ENCODE results near the gene BBS2. TPM values are rescaled to one million over a fixed set of nuclear protein-coding genes. Genes with fewer than 3 reads are reported as not detected.

The BBS2 gene
- total and polyA plus RNA-seq, 4 donors = 14.0 to 70.0 (median 33.0) TPM

GRCh38 chr16:56468800-56469199 lies 51.0 kb downstream of the BBS2 start:
- H3K36me3 ChIP-seq (ENCODE audit: control insufficient read depth in 4 of 4, insufficient read depth in 4 of 4, low read length in 4 of 4) = peaks cover 28 to 69% (median 42%) of the 10 kb centered on the region in 4 donors
- no peak for ATAC-seq (ENCODE audit: insufficient read depth, low FRiP score)

DNA sequence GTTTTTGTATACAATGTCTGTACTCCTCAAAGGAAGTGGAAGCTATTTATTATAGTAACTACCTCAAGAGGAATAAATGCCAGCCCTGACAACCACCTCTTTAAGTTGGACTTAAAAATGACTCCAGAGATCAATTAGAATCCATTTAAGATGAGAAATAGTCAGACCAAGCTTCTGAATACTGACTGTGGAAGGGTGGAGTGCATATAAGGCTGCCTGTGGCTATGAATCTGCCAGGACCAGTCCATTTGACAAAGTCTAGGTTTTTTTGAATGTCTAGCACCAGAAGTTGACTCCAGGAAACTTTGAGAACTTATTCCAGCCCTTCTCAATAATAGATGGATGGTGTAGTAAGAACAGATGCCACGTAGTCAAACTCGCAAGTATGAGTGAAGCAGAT lies 53.5 kb downstream of the BBS2 start:
- no peak for DNase-seq
- no peaks in the 10 kb centered on the region for H3K9me3 ChIP-seq (ENCODE audit: control insufficient read depth in 4 of 4, insufficient read depth in 3 of 4, low read length in 3 of 4)
- H3K27ac ChIP-seq (ENCODE audit: low read depth in 1 of 2, low read length in 1 of 2) = no peak overlapping the region
- 94 to 95% methylated on average over 2 of the region's 2 CpGs for WGBS, 2 donors
- no peak for ATAC-seq (ENCODE audit: insufficient read depth, low FRiP score)
- H3K9ac ChIP-seq (ENCODE audit: insufficient read depth in 1 of 2, low read length in 2 of 2) = no peak overlapping the region
- TF ChIP-seq, protein P1, sequence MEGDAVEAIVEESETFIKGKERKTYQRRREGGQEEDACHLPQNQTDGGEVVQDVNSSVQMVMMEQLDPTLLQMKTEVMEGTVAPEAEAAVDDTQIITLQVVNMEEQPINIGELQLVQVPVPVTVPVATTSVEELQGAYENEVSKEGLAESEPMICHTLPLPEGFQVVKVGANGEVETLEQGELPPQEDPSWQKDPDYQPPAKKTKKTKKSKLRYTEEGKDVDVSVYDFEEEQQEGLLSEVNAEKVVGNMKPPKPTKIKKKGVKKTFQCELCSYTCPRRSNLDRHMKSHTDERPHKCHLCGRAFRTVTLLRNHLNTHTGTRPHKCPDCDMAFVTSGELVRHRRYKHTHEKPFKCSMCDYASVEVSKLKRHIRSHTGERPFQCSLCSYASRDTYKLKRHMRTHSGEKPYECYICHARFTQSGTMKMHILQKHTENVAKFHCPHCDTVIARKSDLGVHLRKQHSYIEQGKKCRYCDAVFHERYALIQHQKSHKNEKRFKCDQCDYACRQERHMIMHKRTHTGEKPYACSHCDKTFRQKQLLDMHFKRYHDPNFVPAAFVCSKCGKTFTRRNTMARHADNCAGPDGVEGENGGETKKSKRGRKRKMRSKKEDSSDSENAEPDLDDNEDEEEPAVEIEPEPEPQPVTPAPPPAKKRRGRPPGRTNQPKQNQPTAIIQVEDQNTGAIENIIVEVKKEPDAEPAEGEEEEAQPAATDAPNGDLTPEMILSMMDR (IDR thresholded peaks at IDR 0.05; ENCODE audit: control extremely low read depth, extremely low read depth) = no peak
- H3K27me3 ChIP-seq (ENCODE audit: control insufficient read depth in 3 of 3, insufficient read depth in 3 of 3, low read length in 2 of 3) = no peaks in the 10 kb centered on the region
- H3K4me1 ChIP-seq (ENCODE audit: control insufficient read depth in 5 of 5, insufficient read depth in 5 of 5, low read length in 5 of 5) = peaks cover 0 to 4% (median 0%) of the 10 kb centered on the region in 5 donors
- H3K36me3 ChIP-seq (ENCODE audit: control insufficient read depth in 4 of 4, insufficient read depth in 4 of 4, low read length in 4 of 4) = peaks cover 23 to 61% (median 43%) of the 10 kb centered on the region in 4 donors
- H3K4me3 ChIP-seq = no peak overlapping the region

More at GRCh38 chr16:56468800-56469199, 51.0 kb downstream of the BBS2 start:
- H3K4me3 ChIP-seq = no peak overlapping the region
- no peak overlapping the region for H3K27ac ChIP-seq (ENCODE audit: low read depth in 1 of 2, low read length in 1 of 2)
- H3K4me1 ChIP-seq (ENCODE audit: control insufficient read depth in 5 of 5, insufficient read depth in 5 of 5, low read length in 5 of 5) = no peaks in the 10 kb centered on the region
- H3K9me3 ChIP-seq (ENCODE audit: control insufficient read depth in 4 of 4, insufficient read depth in 3 of 4, low read length in 3 of 4) = no peaks in the 10 kb centered on the region
- TF ChIP-seq, protein P1 (IDR thresholded peaks at IDR 0.05; ENCODE audit: control extremely low read depth, extremely low read depth) = no peak
- H3K9ac ChIP-seq (ENCODE audit: insufficient read depth in 1 of 2, low read length in 2 of 2) = no peak overlapping the region
- no peak for DNase-seq
- H3K27me3 ChIP-seq (ENCODE audit: control insufficient read depth in 3 of 3, insufficient read depth in 3 of 3, low read length in 2 of 3) = no peaks in the 10 kb centered on the region

DNA sequence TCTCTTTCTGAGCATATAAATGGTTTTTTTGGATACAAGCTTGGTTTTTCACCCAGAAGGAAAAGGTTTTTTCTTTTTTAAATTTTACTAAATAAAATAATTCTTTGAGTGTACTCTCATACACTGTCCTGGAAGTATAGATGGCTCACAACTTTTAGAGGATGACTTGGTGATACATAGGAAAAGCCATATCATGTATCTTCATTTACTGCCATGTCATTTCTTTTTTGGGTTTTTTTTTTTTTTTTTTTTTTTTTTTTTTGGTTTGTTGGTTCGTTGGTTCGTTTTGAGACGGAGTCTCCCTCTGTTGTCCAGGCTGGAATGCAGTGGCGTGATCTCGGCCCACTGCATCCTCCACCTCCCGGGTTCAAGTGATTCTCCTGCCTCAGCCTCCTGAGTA lies 56.7 kb downstream of the BBS2 start:
- H3K9me3 ChIP-seq (ENCODE audit: control insufficient read depth in 4 of 4, insufficient read depth in 3 of 4, low read length in 3 of 4) = no peaks in the 10 kb centered on the region
- WGBS, 2 donors = 94 to 98% methylated on average over 6 of the region's 6 CpGs
- H3K4me1 ChIP-seq (ENCODE audit: control insufficient read depth in 5 of 5, insufficient read depth in 5 of 5, low read length in 5 of 5) = peaks cover 0 to 4% (median 0%) of the 10 kb centered on the region in 5 donors
- H3K9ac ChIP-seq (ENCODE audit: insufficient read depth in 1 of 2, low read length in 2 of 2) = no peak overlapping the region
- H3K27ac ChIP-seq (ENCODE audit: low read depth in 1 of 2, low read length in 1 of 2) = no peak overlapping the region
- H3K27me3 ChIP-seq (ENCODE audit: control insufficient read depth in 3 of 3, insufficient read depth in 3 of 3, low read length in 2 of 3) = no peaks in the 10 kb centered on the region
- DNase-seq (no peak), ATAC-seq (ENCODE audit: insufficient read depth, low FRiP score) (no peak)
- TF ChIP-seq, protein P1 (IDR thresholded peaks at IDR 0.05; ENCODE audit: control extremely low read depth, extremely low read depth) = no peak
- no peak overlapping the region for H3K4me3 ChIP-seq
- H3K36me3 ChIP-seq (ENCODE audit: control insufficient read depth in 4 of 4, insufficient read depth in 4 of 4, low read length in 4 of 4) = peaks cover 14 to 43% (median 35%) of the 10 kb centered on the region in 4 donors
